Activated naive CD4-positive, alpha-beta T cell treated with anti-CD3 and anti-CD28 coated beads, Interleukin-2, amount 50 U/mL, for 72 hours (primary cell): Measurements from ENCODE around the gene NRIP1. TPM values are rescaled to one million over a fixed set of nuclear protein-coding genes. Genes with fewer than 3 reads are reported as not detected.

ENCODE experiments used
- ATAC-seq, 2 donors: fragments of 150-1000 bp; cut with Tn5 transposase; 2 replicates each; pipeline ENCODE4 v1.10.0; 2021; ENCODE audit warnings: mild to moderate bottlenecking in 2 of 2, moderate library complexity in 2 of 2
- DNase-seq, 2 donors: peaks; one replicate each; pipeline ENCODE4 v3.0.0; 2021 to 2022; ENCODE audit warnings: low spot score in 2 of 2
- H3K27ac Mint-ChIP-seq, 2 donors: one replicate each; pipeline ENCODE4 v1.8.0; 2022; ENCODE audit warnings: mild to moderate bottlenecking in 2 of 2, mixed read lengths in 2 of 2
- H3K36me3 Mint-ChIP-seq, 2 donors: one replicate each; pipeline ENCODE4 v1.8.0; 2022; ENCODE audit warnings: mixed read lengths in 2 of 2
- H3K9me3 Mint-ChIP-seq, 2 donors: one replicate each; pipeline ENCODE4 v1.8.0; 2022; ENCODE audit warnings: mixed read lengths in 2 of 2
- total RNA-seq, 2 donors: library from RNA; stranded (reverse); gene quantifications; one replicate each; pipeline ENCODE4 v1.2.3, GENCODE V29; 2022

NRIP1 gene
- total RNA-seq, 2 donors from 2014 or later: 7.6 to 11.3 TPM

- Mint-ChIP-seq H3K36me3 (peaks cover 12 to 14% of the 10 kb centered on the region in 2 donors), H3K9me3 (no peaks in the 10 kb centered on the region), H3K27ac (no peak overlapping the region)
- no peak for ATAC-seq
- no peak for DNase-seq
Measured at GRCh38 chr21:14982336-14982735, 82.5 kb downstream of the NRIP1 start.

DNA sequence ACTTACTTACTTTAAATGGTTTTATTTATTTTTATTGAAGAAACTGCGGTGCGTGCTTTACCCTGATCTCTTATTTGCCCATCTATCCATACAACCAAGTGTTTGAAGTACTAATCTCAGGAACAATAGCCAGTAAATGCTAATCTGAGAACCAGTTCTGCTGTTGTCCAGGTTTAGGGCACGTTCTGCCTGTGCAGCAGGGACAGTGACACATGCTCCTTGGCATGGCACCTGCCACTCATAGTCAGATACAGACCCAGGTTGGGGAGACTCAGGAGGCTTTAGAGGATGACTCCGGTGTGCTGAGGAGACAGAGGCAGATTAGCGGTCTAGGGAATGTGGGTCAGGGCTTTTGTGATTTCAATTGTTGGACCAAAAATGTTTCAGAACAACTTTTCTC is 83.6 kb downstream of the NRIP1 start:
- H3K27ac Mint-ChIP-seq: no peak overlapping the region
- no peak for ATAC-seq
- H3K9me3 Mint-ChIP-seq: no peaks in the 10 kb centered on the region
- DNase-seq: no peak
- peaks cover 12 to 14% of the 10 kb centered on the region in 2 donors for H3K36me3 Mint-ChIP-seq

DNA sequence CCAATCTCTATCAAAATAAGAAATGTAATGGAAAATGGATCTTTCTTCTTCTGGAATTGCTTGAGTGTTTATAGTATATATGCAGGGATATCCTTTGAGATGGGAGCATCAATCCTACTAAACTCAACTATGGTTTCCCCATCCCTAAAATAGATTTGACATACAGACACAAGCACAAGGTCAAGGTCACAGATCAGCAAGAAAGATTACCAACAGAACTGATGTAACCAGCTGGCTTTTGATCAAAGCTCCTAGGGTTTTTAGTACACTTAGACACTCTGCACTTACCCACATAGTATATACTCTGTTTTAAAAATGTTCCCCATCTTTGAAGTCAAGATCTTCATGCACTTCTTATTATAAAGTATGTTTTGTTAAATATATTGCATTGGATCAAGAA is 85.5 kb downstream of the NRIP1 start:
- ATAC-seq (no peak), DNase-seq (no peak)
- Mint-ChIP-seq H3K36me3 (peaks cover 12 to 24% of the 10 kb centered on the region in 2 donors), H3K27ac (no peak overlapping the region), H3K9me3 (no peaks in the 10 kb centered on the region)

GRCh38 chr21:14977814-14978213 is 87.0 kb downstream of the NRIP1 start:
- H3K27ac Mint-ChIP-seq: no peak overlapping the region
- no peaks in the 10 kb centered on the region for H3K9me3 Mint-ChIP-seq
- peaks cover 3 to 11% of the 10 kb centered on the region in 2 donors for H3K36me3 Mint-ChIP-seq
- DNase-seq (no peak), ATAC-seq (no peak)

DNA sequence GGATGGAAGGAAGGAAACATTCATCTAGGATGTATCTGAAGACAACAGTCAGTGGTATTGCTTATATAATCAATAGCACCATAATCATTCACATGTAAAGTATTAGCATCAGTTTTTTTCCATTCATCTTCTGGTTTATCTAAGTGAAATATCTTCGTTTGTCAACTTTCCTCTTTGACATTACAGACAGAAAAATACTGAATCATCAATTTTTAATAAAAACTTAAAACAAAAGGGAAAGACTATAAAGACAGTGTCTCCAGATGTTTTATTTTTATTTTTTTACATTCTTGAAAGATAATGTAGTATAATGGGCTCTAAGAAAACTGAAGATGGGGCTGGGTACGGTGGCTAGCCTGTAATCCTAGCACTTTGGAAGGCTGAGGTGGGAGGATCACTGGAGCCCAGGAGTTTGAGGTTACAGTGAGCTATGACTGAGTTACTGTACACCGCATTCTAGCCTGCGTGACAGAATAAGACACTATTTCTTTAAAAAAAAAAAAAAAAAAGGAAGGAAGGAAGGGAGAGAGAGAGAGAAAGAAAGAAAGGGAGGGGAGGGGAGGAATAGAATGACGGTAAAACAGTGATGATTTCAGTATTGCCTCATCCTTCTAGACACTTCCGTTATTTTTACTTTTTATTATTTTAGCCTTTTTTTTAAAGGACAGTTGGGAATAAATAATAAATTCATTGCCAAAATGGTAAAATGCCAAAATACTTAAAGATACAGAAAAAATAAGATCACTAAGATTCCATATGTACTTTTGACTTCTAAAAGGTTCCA is 89.5 kb downstream of the NRIP1 start:
- ATAC-seq: no peak
- Mint-ChIP-seq H3K36me3 (peaks cover 0 to 11% of the 10 kb centered on the region in 2 donors), H3K9me3 (no peaks in the 10 kb centered on the region), H3K27ac (peak overlapping the region in 1 of 2 donors; percentile 30)
- DNase-seq: no peak

DNA sequence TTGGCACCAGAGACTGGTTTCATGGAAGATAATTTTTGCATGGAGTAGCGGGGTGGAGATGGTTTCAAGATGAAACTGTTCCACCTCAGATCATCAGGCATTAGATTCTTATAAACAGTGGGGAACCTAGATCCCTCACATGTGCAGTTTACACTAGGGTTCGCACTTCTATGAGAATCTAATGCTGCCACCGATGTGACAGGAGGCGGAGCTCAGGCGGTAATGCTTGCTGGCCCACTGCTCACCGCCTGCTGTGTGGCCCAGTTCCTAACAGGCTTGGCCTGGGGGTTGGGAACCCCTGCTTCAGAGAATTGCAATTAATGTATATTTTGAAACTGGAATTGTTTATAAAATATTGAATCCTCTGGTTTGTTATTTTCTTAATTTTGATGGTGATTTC is 92.1 kb downstream of the NRIP1 start:
- H3K9me3 Mint-ChIP-seq: no peaks in the 10 kb centered on the region
- DNase-seq: no peak
- no peak overlapping the region for H3K27ac Mint-ChIP-seq
- H3K36me3 Mint-ChIP-seq: peaks cover 12 to 28% of the 10 kb centered on the region in 2 donors
- ATAC-seq: no peak

DNA sequence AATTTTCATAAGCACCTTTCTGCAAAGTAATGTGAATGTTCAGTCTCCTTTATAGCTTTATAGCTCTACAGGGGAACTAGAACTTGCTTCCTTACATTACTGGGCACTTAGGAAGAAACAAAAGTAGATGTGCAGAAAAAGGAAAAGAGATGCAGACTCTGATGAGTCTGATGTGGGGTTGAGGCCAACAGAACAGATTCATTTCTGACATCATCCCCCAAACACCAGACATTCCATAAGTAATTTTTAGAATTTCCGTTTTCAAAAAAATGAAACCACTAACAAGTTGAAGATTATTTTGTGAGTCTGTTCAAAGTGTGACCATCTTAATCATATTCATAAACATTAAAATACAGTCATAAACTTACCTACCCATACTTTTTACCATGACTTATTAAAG is 96.0 kb downstream of the NRIP1 start:
- DNase-seq: no peak
- H3K27ac Mint-ChIP-seq: peak overlapping the region in 1 of 2 donors; percentile 65
- peaks cover 0 to 11% of the 10 kb centered on the region in 2 donors for H3K9me3 Mint-ChIP-seq

GRCh38 chr21:14968029-14968428 is 96.8 kb downstream of the NRIP1 start:
- ATAC-seq (no peak), DNase-seq (no peak)
- Mint-ChIP-seq H3K36me3 (peaks cover 36 to 42% of the 10 kb centered on the region in 2 donors), H3K27ac (no peak overlapping the region), H3K9me3 (peaks cover 0 to 11% of the 10 kb centered on the region in 2 donors)

More for the DNA sequence above, 96.0 kb downstream of the NRIP1 start:
- no peak for ATAC-seq
- peaks cover 36 to 42% of the 10 kb centered on the region in 2 donors for H3K36me3 Mint-ChIP-seq

DNA sequence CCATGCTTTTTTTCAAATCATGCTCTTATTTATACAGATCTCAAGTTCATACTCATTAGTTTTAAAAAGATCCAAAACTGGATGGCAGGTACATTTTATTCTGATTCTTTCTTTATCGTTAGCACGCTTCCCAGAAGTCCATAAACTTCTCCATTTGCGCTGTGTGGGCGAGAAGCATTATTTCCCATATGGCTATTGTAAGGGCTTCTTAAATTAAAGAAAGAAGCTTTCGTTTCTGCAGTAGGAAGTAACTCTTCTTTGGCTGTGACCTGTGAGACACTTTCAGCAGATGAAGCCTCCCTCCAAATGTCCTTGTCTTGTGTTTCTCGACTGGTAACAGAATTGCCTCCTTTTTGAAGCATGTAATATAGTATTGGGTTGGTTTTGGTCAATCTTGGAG is 100.2 kb downstream of the NRIP1 start:
- no peak for DNase-seq
- Mint-ChIP-seq H3K9me3 (peaks cover 0 to 11% of the 10 kb centered on the region in 2 donors), H3K36me3 (peaks cover 36 to 42% of the 10 kb centered on the region in 2 donors)

GRCh38 chr21:14962217-14962616 is 102.6 kb downstream of the NRIP1 start:
- Mint-ChIP-seq H3K36me3 (peaks cover 19 to 20% of the 10 kb centered on the region in 2 donors), H3K27ac (no peak overlapping the region), H3K9me3 (peaks cover 0 to 11% of the 10 kb centered on the region in 2 donors)
- ATAC-seq: no peak
- DNase-seq: no peak

More for the DNA sequence above, 100.2 kb downstream of the NRIP1 start:
- H3K27ac Mint-ChIP-seq: no peak overlapping the region
- no peak for ATAC-seq

- no peak for DNase-seq
- H3K27ac Mint-ChIP-seq: no peak overlapping the region
- H3K36me3 Mint-ChIP-seq: peaks cover 12 to 13% of the 10 kb centered on the region in 2 donors
- ATAC-seq: no peak
- peaks cover 0 to 7% of the 10 kb centered on the region in 2 donors for H3K9me3 Mint-ChIP-seq
Measured at GRCh38 chr21:14961502-14961901, 103.3 kb downstream of the NRIP1 start.

DNA sequence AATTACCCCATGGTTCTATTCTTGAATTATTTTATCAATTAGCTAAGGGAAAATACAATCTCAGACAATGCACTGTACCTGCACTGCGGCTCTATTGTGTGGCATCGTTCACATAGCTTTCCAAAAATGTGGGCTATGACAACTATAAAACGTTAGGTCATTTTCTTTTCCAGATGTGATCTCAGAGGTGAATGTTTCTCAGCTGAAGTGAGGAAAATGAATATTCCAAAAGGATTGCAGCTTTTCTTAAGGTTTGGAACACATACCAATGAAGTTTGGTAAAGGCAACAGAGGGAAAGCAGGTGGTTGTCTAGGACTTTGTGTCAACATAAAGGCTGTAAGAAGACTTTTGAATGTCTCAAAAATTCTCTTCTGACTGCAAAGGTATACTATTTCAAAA is 105.5 kb downstream of the NRIP1 start:
- Mint-ChIP-seq H3K36me3 (no peaks in the 10 kb centered on the region), H3K9me3 (no peaks in the 10 kb centered on the region), H3K27ac (no peak overlapping the region)
- DNase-seq (no peak), ATAC-seq (no peak)

DNA sequence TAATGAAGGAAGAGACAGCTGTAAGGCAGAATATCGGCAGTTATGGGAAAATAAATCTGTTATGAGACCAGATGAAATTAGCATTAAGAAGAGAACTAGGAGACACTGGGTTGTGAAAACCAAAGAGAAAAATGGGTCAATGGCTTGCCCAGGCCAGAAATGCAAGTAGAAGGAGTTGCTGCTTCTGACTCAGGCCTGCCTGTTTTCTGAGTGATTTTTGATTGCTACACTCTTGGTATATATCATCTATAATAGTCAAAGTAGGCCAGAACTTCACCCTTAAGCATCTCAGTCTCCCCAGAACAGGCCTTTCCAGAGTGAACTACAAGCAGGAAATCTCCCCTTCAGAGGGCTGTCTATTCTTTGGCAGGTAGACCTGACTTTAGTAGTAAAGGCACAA is 107.0 kb downstream of the NRIP1 start:
- H3K36me3 Mint-ChIP-seq: no peaks in the 10 kb centered on the region
- ATAC-seq: no peak
- no peak overlapping the region for H3K27ac Mint-ChIP-seq
- DNase-seq: no peak
- H3K9me3 Mint-ChIP-seq: no peaks in the 10 kb centered on the region

GRCh38 chr21:14956807-14957206 is 108.0 kb downstream of the NRIP1 start:
- no peak for ATAC-seq
- Mint-ChIP-seq H3K36me3 (no peaks in the 10 kb centered on the region), H3K9me3 (no peaks in the 10 kb centered on the region), H3K27ac (no peak overlapping the region)
- no peak for DNase-seq

GRCh38 chr21:14955936-14956520 is 108.8 kb downstream of the NRIP1 start:
- ATAC-seq (no peak), DNase-seq (no peak)
- Mint-ChIP-seq H3K27ac (no peak overlapping the region), H3K36me3 (no peaks in the 10 kb centered on the region), H3K9me3 (no peaks in the 10 kb centered on the region)

DNA sequence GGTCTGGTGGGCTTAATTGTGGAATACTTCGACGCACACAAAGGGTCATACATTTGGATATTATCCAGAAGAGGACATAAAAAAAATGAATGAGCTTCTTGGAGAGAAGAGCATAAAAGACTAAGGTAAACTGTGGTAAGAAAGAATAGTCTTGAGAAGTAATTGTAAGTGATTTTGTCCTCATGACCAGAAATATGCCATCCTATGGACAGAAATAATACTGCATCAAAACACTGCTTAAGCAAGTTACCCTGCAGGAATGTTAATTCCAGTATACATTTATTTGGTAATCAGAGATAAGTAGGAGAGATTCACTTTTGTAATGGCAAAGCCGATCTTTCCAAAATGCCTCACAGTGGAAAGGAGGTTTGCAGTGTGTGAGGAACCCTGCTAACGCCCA is 111.9 kb downstream of the NRIP1 start:
- DNase-seq (no peak), ATAC-seq (no peak)
- H3K9me3 Mint-ChIP-seq: peaks cover 4 to 5% of the 10 kb centered on the region in 2 donors
- peaks cover 0 to 6% of the 10 kb centered on the region in 2 donors for H3K36me3 Mint-ChIP-seq
- no peak overlapping the region for H3K27ac Mint-ChIP-seq

DNA sequence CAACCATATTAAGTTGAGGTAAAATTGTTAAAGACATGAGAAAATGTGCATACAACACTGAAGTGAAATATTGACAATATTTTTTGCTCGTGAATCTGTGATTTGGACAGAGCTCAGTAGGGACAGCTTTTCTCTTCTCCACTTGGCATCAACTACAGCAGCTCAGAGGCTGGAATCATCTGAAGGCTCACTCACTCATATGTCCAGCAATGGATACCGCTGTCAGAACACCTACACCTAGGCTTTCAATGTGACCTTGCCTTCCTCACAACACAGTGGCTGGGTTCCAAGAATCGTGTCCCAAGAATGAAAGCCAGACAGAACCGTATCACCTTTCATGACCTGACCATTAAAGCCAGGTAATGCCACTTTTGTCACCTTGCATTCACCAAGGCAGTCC is 115.2 kb downstream of the NRIP1 start:
- no peak for DNase-seq
- Mint-ChIP-seq H3K36me3 (peaks cover 6 to 8% of the 10 kb centered on the region in 2 donors), H3K9me3 (peaks cover 4 to 5% of the 10 kb centered on the region in 2 donors), H3K27ac (no peak overlapping the region)
- ATAC-seq: no peak
